HS-27A (cell line): ENCODE results near the gene HSPB3.
"Not testable (repeated sequence)": the region's sequence is repeated elsewhere in the genome, so short reads cannot be mapped to it uniquely, and the experiment has no call there.

Experiments used
- DNase-seq: peaks from one replicate; pipeline ENCODE4 v3.0.0-alpha.2; 2012; ENCODE audit warnings: low read depth, missing footprints

Gene HSPB3, protein sequence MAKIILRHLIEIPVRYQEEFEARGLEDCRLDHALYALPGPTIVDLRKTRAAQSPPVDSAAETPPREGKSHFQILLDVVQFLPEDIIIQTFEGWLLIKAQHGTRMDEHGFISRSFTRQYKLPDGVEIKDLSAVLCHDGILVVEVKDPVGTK

DNA sequence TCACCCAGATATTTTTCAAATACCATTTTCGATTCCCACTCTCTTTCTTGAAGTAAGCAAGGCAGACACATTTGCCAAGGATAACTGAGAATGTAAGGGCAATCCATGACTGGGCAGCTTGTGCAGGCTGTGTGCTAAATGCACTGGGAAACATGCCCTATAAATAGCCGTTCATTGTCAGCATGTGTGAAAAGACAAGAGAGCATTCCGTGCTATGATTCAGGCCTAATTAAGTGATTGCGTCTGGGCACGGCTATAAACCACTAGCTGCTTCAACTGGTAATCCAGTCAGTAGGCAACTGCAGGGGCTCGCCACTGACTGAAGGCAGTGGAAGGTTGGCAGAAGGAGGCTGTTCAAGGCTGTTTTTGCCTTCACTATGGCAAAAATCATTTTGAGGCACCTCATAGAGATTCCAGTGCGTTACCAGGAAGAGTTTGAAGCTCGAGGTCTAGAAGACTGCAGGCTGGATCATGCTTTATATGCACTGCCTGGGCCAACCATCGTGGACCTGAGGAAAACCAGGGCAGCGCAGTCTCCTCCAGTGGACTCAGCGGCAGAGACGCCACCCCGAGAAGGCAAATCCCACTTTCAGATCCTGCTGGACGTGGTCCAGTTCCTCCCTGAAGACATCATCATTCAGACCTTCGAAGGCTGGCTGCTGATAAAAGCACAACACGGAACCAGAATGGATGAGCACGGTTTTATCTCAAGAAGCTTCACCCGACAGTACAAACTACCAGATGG is at the start of gene HSPB3:
TSS of gene HSPB3 (plus strand) at position 287 of the 745 bp plus-strand sequence. CDS start at position 378, 91 bp downstream.
- no peak for DNase-seq

DNA sequence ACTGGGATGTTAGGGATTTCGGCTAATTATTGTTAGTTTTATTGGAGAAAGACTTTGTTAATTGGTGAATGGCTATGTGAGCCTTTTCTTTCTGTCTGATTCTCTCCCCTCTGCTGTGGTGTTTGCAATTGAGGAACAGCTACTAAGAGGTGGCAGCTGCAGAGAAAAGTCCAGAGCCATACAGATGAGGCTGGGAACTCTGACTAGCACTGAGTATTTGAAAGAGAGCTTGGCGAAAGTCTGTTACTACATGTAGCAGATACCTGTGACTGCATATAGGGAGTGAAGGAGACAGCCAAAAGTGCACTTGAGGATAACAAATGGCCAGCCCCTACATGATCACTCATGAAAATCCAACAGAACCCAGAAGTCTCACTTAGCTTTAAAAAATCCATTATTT is 44.3 kb upstream of the HSPB3 start:
- DNase-seq = no peak

DNA sequence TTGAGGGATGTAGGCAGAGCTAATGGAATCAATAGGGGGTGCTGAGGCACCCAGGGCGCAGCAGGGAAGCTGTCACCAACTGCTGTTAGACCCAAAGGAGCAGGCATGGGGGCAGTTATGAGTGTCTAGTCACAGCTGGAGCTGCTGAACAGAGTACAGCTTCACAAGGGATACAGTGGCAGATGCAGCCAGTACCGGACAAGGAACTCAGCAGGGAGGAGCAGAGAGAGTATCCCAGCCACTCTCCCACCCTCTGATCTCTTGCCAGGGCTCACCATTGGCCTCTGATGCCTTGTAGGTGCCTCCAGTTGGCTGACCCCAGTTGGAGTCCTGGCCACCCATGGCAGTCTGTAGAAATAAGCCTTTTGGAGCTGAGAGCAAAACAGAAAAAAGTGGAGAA is 42.6 kb upstream of the HSPB3 start:
- no peak for DNase-seq

DNA sequence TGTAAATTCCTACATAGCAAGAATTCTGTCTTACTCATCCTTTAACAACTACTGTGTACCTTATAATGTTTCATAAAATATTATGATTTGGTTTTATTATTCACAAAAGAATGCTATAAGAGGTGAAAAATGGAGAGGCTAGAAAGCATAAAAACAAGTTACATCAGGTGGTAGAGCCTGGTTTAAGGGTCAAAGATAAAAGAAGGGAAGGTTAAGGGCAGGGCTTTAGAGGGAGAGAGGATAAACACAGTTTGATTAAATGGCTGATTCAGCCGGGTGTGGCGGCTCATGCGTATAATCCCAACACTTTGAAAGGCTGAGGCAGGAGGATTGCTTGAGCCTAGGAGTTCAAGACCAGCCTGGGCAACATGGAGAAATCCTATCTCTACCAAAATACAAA is 40.4 kb upstream of the HSPB3 start:
- DNase-seq = no peak

DNA sequence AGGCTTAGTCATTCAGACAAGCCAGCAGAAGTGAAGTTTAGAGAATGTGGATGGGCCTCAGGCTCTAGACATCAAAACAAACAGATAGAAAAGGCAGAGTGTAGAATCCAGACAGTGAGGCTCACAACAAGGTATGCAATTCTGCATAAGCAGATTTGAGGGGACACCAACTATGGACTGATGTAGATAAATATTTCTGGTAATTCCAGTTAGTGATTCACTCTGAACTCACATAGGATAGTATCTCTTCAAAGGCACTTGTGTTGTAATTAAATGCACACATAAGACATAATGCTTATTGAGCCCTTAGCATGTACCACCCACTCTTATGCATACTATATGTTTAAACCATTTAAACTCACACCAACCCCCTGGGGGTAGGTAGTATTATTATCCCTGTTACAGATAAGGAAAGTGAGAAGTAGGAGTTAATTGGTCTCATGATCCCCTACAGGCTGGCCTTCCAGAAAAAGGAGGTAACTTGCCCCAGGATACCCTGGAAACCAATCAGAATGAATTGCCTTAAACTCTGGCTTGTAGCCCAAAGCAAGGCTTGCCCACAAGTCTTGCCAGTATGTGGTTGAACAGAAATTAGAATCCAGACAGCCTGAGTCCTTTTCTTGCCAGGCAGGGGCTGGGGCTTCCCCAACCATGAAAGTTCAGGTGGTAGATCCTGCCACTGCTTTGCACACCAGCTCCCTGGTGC is 39.5 kb upstream of the HSPB3 start:
- DNase-seq = no peak

DNA sequence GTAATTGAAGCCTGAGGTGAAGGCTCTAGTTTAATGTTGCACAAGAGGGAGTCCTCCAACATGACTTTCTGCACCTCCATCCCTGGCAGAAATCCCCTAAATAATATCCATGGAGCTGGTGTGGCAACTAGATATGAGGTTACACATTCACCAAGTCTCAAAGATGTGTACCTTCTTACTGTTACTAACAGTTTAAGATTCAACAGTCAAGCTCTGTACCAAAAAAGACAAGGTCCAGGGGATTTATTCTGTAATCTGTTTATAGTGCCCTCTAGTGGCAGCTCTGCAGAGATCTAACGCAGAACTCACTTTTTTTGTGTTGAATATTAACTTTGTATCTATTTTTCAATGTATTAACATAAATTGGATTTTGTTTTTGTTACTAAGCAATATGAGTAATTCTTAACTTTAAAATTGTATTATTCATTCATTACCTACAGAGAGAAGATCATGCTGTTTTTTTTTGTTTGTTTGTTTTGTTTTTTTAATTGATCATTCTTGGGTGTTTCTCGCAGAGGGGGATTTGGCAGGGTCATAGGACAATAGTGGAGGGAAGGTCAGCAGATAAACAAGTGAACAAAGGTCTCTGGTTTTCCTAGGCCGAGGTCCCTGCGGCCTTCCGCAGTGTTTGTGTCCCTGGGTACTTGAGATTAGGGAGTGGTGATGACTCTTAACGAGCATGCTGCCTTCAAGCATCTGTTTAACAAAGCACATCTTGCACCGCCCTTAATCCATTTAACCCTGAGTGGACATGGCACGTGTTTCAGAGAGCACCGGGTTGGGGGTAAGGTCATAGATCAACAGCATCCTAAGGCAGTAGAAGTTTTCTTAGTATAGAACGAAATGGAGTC is 35.7 kb upstream of the HSPB3 start:
- not testable (repeated sequence) for DNase-seq

DNA sequence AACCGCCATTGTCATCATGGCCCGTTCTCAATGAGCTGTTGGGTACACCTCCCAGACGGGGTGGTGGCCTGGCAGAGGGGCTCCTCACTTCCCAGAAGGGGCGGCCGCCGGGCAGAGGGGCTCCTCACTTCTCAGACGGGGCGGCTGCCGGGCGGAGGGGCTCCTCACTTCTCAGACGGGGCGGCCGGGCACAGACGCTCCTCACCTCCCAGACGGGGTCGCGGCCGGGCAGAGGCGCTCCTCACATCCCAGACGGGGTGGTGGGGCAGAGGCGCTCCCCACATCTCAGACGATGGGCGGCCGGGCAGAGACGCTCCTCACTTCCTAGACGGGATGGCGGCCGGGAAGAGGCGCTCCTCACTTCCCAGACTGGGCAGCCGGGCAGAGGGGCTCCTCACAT is 35.0 kb upstream of the HSPB3 start:
- DNase-seq = not testable (repeated sequence)

DNA sequence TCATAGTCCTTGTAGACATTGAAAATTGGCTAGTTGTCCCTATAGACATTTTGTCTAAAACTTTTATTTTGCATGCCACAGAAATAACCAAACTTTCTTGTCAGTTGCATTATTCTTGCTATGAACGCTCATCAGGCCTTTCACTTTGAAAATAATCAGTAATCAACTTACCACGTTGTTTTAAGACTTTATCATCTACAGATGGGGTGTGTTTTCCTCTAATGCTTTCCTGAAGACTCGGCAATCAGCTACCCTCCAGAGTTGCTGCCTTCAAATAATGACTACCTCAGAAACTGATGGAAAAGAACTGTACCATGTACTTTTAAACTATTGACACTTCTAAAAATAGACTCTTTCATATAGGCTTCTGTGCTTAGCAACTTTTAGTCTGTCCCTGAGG is 33.5 kb upstream of the HSPB3 start:
- DNase-seq = no peak

DNA sequence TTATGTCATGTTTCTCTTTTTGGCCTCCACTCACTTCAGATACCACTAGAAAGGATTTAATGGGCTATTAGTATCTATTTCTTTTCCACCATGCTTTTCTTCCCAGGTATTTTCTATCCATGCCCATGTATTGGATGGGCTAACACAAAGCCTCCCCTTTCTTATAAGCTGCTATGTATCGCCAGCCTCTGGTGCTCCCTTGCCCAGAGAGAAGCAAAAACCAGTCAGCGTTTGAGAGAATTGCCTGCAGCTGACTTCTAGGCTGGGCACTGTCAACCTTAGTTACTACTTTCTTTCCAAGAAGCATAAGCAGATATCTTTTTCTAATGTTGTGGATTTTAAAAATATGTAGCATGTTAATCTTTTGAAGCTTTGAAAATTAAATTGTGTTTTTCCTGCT is 30.2 kb upstream of the HSPB3 start:
- no peak for DNase-seq

DNA sequence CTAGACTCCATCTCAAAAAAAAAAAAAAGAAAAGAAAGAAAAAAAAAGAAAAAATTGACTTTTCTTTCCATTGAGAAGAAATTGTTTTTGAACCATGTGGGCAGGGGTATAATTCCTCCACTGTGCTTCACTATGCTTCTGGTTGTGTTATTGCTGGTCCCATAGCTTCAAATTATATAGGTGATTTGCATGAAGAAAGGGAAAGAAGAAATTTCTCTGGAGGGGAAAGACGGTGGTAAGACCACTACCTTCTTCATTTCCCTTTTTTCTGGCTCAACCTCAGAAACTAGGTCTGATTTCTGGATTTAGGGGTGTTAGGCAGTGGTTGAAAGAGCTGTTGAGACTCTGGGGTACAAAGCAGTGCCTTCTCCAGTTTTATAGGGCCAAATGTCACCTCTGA is 29.3 kb upstream of the HSPB3 start:
- DNase-seq = no peak

DNA sequence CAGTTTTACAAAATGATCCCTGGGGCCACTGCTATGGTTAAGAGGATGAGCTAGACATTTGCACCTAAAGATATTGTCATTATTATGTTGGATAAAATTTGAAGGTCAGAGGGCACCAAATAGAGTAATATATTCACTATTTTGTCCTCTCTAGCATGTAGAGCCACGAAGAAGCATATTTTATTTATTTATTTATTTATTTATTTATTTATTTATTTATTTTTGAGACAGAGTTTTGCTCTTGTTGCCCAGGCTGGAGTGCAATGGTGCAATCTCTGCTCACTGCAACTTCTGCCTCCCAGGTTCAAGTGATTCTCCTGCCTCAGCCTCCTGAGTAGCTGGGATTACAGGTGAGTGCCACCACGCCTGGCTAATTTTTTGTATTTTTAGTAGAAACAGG is 20.8 kb upstream of the HSPB3 start:
- not testable (repeated sequence) for DNase-seq

DNA sequence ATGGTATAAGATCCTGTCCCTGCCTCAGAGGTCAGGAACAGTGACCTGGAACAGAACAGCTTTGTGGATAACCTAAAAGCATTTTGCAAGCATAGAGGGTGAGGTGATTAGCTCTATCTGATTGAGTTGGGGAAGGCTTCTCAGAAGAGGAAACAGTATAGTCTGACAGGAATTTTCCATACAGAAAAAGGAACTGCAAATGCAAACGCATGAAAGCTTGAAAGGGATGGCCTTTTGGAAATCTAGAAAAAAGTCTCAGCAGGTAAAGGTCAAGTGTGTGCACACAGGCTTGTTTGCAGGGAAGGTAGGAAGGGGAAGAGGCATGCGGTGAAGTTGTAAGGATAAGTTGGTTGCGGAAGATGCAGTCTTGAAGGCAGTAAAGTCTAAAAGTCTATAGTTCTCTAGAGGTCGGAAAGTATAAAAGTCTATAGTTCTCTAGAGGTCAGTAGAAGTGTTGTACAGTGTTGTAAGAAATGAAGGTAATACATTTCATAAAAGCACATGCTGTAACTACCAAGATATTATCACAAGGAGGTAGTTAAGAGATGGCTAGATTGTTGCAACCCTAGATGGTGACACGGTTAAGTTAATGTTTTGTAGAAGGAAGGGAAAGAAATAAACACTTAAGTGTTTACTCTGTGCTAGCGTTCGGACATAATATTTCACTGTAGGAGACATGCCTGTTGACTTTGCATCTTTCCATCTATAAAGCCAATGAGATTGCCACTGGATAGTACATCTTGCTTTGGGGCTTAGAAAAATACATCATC is 16.7 kb upstream of the HSPB3 start:
- no peak for DNase-seq

DNA sequence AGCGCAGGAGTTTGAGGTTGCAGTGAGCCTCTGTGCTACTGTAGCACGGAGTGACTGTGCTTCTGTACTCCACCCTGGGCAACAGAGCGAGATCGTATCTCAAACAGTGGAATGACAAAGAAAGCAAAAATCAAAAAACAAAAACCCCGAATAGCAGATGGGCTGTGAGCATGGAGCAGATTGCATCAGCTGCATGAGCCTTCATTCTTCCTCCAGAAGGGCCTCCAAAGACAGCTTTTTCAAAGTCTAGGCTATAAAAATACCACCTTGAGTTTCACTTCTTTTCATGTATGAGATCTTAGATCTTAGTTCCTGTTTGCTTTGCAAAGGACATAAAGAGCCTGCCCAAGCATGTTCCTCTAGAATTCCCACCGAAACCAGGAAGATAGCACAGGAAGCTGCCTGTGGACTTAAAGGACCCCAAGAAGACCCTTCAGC is 15.0 kb upstream of the HSPB3 start:
- DNase-seq = no peak

DNA sequence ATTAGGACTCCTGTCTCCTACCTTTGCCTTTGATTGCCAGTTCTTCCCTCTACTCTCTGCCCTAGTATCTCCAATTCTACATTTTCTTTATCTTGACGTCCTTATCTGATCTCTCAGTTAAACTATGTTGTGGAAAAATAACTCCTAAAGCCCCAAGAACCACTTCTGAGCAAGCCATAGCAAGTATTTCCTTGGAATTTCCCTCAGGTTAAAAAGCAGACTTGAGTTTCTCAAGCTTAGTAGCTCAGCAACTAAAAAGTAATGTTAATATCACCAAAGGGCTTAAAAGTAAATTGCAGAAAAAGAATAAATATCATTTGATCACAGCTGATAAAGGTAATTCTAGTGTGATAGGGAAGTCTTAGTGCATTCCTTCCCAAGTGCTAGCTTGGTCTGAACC is 13.2 kb upstream of the HSPB3 start:
- no peak for DNase-seq

DNA sequence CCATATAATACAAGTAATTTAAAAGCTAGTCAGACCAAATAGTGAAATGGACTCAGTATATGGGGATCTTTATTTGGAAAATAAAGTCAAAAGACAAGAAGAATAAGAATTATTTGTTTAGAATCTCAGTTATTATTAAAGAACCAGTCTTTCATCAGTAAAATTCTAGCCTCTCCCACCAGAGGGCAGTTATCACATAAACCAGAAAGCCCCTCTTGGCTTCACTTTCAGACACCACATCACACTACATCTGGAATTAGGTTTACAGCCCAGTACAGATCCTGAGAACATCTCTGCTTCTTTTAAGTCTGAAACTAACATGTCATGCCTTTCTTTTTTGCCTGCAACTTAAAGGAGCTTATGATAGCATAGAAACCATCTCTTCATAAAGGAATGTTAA is 12.2 kb upstream of the HSPB3 start:
- DNase-seq = no peak

DNA sequence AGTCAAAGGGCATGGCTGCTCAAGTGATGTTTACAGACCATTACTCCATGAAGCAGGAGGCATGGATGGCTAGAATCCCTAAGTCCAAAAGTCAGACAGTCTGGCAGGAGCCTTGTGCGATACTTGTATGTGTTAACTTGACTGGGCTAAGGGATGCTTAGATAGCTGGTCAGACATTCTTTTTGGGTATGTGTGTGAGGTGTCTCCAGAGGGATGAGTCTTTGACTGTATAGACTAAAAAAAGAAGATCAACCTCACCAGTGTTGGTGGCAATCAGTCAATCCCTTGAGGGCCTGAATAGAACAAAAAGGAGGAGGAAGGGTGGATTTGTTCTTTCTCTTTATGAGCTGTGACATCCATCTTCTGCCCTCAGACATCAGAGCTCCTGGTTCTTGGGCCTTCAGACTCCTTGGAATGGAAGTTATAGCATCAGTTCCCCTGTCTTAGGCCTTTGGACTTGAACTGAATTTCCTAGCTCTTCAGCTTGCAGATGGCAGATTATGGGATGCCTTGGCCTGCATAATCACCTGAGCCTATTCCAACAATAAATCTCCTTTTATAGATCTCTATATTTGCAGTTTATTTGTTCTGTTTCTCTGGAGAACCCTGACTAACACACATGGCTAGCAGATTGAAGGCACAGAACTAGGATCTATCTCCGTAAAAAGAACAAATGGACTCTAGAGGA is 9.7 kb upstream of the HSPB3 start:
- DNase-seq = no peak

DNA sequence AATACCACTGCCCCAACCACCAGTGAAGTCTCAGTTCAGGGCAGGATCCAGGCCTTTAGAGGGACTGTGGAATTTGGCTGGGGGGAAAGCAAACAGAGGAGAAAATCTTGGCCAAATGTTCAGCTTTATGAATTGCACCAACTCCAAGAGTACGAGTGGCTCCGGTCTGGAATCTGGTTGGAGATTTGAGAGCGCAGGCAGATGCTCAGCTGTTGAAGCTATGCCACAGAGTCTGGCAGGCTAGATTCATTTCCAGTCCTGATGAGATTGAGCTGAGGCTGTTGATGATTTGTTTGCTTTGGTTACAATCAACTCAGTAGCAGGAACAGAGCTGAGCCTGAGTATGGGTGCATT is 9.1 kb upstream of the HSPB3 start:
- no peak for DNase-seq

DNA sequence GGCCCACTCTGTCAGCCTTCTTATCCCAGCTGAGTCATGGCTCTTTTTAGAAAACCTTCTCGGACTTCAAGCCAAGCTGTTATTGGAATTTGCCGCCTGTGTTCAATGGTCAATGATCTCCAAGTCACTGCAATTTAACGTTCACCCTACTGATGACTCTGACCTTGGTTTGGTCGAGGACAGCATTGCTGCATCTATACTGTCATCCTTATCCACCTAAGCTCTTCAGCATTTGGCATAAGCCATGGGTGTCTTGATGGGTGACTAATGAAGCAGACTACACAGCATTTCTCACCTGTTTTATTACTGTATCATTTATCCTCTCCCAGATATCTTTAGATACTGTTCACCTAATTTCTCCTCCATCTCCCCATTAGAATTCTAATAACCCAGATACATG is 5.6 kb upstream of the HSPB3 start:
- no peak for DNase-seq

DNA sequence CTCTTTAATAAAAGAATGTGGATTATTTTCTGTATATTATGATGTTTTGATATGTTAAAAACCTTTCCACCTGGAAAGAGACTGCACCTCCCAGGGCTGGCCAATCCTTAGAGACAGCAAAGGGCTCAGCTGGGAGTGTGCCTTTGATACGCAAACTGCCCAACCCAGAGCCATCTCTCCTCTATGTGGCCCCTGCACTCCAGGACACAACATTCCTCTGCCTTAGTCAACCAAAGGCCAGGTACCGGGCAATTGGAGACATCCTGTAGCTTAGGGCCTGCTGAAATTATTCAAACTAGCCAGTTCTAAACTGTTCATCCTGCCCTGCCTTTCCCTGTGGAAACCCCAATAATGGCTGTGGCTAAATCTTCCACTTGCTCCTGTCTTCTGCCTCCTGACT is 5.0 kb upstream of the HSPB3 start:
- DNase-seq = no peak

DNA sequence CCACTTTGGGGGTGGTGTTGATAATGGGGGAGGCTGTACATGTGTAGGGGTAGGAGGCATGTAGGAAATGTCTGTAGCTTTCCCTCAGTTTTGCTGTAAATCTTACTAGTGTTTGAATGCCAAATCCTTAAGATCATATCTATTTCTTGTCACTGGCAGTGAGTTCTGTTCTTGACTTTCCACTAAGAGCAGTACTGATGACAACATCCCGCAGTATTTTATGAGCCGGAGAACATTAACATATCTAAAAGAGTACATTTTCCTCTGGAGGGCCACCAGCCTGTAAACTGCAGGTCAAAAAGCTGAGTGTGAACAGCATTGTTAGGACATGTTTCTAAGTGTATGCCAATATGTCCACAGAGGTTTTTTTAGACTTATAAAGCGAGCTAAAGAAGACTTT is 2.5 kb upstream of the HSPB3 start:
- no peak for DNase-seq

DNA sequence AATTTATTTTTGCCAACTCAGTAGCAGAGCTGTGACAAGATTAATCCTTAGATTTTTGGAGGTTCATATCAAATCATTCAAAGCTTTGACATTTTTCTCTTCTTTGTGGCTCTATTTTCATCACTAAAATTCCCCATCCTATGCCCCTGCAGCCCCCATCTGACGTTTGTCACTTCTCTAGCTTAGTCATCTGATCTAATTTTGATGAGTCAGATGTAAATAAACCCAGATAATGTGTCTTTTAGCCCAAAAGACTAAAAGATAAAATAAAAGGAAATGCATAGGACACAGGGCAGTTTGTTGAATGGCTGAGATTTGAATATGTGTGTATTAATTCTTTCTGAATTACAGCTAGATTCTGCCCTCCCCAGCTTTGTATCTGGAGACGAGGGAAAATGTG is 897 bp upstream of the HSPB3 start:
- DNase-seq = no peak
